Endothelial cell of umbilical vein (primary cell): ENCODE measurements around the gene PPP1R1B.

Experiments
- CTCF ChIP-seq, 2 donors: IDR thresholded peaks; 1 replicate in 1 of 2; 2 replicates in 1 of 2; pipeline ENCODE4 v1.5.1; 2011; ENCODE audit warnings: low read length in 2 of 2, mild to moderate bottlenecking in 2 of 2, moderate library complexity in 2 of 2, control low read depth in 1 of 2, inconsistent platforms in 1 of 2, low read depth in 1 of 2; ENCODE audit not compliant: insufficient read depth in 1 of 2; ENCODE audit errors: extremely low read depth in 1 of 2
- EZH2 ChIP-seq: IDR thresholded peaks from 2 replicates; pipeline ENCODE4 v1.6.1; 2012; ENCODE audit warnings: borderline replicate concordance, low read depth, mild to moderate bottlenecking, moderate library complexity, low read length, inconsistent platforms; ENCODE audit not compliant: severe bottlenecking
- POLR2A ChIP-seq: IDR thresholded peaks from 2 replicates; pipeline ENCODE4 v1.6.1; 2012; ENCODE audit warnings: low read depth, mild to moderate bottlenecking, control low read depth, low read length

- TF ChIP-seq CTCF (IDR thresholded peaks at IDR 0.05; ENCODE audit: extremely low read depth in 1 of 2, insufficient read depth in 1 of 2, low read depth in 1 of 2, low read length in 2 of 2) (no peak), POLR2A (no peak), EZH2 (no peak)
These were observed 37.2 kb downstream of the PPP1R1B start for GRCh38 chr17:39663688-39664580.
